Activated B cell treated with CpG ODN at 0.5 μM for 24 hours (primary cell): Measurements from ENCODE around the gene VWA1. TPM values are rescaled to one million over a fixed set of nuclear protein-coding genes. Genes with fewer than 3 reads are reported as not detected.

Experiments used
- ATAC-seq: fragments of 200-7000 bp; cut with Tn5 transposase; one replicate; pipeline ENCODE4 v1.10.0; 2021; ENCODE audit warnings: low read depth, mild to moderate bottlenecking, moderate library complexity
- CTCF ChIA-PET: fragments of 350-600 bp; sonication (Branson Sonifier 250); formaldehyde crosslinking; loops from one replicate; lab custom pipeline; 2021; ENCODE audit warnings: antibody characterized with exemption; lab: Charles Lee
- POLR2A ChIA-PET: fragments of 350-600 bp; sonication (Branson Sonifier 250); formaldehyde crosslinking; loops from one replicate; lab custom pipeline; 2021; ENCODE audit warnings: antibody characterized with exemption; lab: Charles Lee
- DNase-seq: peaks from one replicate; pipeline ENCODE4 v3.0.0; 2022
- H3K27ac Mint-ChIP-seq: one replicate; pipeline ENCODE4 v1.8.0; 2020; ENCODE audit warnings: mixed read lengths
- H3K27me3 Mint-ChIP-seq: one replicate; pipeline ENCODE4 v1.8.0; 2021; ENCODE audit warnings: mixed read lengths
- H3K36me3 Mint-ChIP-seq: one replicate; pipeline ENCODE4 v1.8.0; 2021; ENCODE audit warnings: low read depth, mixed read lengths
- H3K4me1 Mint-ChIP-seq: one replicate; pipeline ENCODE4 v1.8.0; 2021; ENCODE audit warnings: mixed read lengths
- H3K4me3 Mint-ChIP-seq: one replicate; pipeline ENCODE4 v1.8.0; 2020; ENCODE audit warnings: mild to moderate bottlenecking, mixed read lengths
- H3K9me3 Mint-ChIP-seq: one replicate; pipeline ENCODE4 v1.8.0; 2020; ENCODE audit warnings: mixed read lengths
- intact Hi-C: fragments of 100-400 bp; cut with micrococcal nuclease; formaldehyde crosslinking; loops from one replicate; pipeline ENCODE4 v1.15.1; 2024
- total RNA-seq: library from RNA; stranded (reverse); gene quantifications from 2 replicates; pipeline ENCODE4 v1.2.3, GENCODE V29; 2022
- TF ChIP-seq, protein P1 (sequence below): fragments of 200-600 bp; IDR thresholded peaks from one replicate; pipeline ENCODE4 v1.8.0; 2022; ENCODE audit warnings: antibody characterized with exemption, mild to moderate bottlenecking

VWA1 gene
- total RNA-seq, 1 donor from 2014 or later, result not detected

DNA sequence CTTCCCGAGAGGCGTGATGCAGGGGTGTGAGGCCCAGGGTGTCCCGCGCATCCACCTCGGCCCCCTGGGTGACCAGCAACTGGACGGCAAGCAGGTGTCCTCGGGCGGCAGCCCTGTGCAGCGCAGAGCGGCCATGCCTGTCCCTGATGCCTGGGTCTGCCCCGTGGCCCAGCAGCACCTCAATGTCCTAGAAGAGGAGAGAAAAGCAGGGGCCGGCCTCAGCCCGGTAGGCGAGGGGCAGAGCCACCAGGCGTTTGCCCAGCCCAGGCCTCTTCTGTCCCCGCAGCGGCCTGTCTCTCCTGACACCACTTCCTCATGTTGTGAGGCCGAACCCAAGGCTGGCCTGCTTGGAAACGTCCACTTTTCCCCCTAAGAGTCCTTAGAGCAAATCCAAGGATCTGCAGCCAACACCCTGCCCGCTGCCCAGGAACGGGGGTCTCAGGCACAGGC lies 16.1 kb upstream of the VWA1 start:
- no peak for ATAC-seq
- Mint-ChIP-seq H3K36me3 (no peaks in the 10 kb centered on the region), H3K4me3 (no peak overlapping the region), H3K4me1 (peaks cover 1% of the 10 kb centered on the region), H3K27me3 (peaks cover 9% of the 10 kb centered on the region), H3K9me3 (no peaks in the 10 kb centered on the region), H3K27ac (no peak overlapping the region)
- ChIA-PET POLR2A (no interaction called here), CTCF (no interaction called here)
- intact Hi-C loops, result no loop called here
- TF ChIP-seq, protein P1, sequence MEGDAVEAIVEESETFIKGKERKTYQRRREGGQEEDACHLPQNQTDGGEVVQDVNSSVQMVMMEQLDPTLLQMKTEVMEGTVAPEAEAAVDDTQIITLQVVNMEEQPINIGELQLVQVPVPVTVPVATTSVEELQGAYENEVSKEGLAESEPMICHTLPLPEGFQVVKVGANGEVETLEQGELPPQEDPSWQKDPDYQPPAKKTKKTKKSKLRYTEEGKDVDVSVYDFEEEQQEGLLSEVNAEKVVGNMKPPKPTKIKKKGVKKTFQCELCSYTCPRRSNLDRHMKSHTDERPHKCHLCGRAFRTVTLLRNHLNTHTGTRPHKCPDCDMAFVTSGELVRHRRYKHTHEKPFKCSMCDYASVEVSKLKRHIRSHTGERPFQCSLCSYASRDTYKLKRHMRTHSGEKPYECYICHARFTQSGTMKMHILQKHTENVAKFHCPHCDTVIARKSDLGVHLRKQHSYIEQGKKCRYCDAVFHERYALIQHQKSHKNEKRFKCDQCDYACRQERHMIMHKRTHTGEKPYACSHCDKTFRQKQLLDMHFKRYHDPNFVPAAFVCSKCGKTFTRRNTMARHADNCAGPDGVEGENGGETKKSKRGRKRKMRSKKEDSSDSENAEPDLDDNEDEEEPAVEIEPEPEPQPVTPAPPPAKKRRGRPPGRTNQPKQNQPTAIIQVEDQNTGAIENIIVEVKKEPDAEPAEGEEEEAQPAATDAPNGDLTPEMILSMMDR, result no peak
- DNase-seq, result no peak

DNA sequence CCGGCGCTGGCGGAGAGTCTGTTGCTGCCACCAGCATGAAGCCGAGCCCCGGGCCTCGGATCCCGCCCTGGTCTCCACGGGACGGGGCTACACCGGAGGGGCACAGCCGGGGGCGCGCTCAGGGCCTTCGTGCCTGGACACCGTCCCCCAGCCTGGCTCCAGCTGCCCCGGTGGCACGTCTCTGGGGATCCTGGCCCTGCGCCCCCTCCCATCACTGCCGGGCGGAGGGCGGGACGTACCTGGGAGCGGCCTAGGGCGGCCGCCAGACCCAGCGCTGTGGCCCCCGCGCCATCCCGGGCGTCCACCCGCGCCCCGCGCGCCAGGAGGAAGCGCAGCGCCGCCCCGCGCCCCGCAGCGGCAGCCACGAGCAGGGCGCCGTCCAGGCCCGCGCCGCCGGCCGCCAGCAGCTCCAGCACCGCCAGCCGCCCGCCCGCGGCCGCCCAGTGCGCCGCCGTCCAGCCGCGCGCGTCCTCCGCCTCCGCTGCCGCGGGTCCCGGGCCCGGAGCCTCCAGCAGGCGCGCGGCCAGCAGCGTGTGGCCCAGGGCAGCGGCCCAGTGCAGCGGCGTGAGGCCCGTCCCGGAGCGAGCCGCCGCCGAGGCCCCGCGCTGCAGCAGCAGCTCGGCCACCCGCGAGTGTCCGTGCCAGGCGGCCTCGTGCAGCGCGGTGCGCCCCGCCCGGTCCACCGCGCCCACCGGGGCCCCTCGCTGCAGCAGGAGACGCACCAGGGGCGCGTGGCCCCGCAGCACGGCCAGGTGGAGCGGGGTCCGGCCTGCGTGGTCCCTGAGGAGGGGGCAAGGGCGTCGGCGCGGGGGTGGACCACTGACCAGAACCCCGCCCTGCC lies 15.5 kb upstream of the VWA1 start:
- no peak overlapping the region for H3K4me3 Mint-ChIP-seq
- ATAC-seq (peak; percentile 42), DNase-seq (no peak)
- H3K27ac Mint-ChIP-seq, result no peak overlapping the region
- CTCF ChIA-PET, result no interaction called here
- POLR2A ChIA-PET, result no interaction called here
- no peaks in the 10 kb centered on the region for H3K9me3 Mint-ChIP-seq
- intact Hi-C loops, result no loop called here
- no peaks in the 10 kb centered on the region for H3K36me3 Mint-ChIP-seq
- peaks cover 12% of the 10 kb centered on the region for H3K27me3 Mint-ChIP-seq
- TF ChIP-seq, protein P1, result no peak
- peaks cover 1% of the 10 kb centered on the region for H3K4me1 Mint-ChIP-seq

DNA sequence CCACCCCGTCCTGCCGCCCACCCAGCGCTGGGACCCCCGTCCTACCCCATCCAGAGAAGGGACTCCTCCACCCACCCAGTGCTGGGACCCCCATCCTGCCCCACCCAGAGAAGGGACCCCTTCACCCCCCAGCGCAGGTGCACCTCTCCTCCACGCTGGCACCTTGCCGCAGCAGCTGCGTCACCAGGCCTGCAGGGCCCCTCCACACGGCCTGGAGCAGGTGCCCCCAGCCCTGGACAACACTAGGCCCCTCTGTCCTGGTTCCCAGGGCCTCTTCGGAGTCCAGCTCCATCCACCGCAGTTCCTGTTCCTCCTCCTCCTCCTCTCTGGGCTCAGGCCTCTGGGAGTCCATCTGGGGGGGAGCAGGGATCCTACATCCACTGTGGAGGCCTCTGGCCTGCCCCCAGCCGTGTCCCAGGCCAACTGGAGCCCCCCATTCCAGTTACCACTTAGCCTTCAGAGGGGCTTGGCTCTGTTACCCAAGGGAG lies 14.8 kb upstream of the VWA1 start:
- DNase-seq, result no peak
- peaks cover 12% of the 10 kb centered on the region for H3K27me3 Mint-ChIP-seq
- H3K4me3 Mint-ChIP-seq, result no peak overlapping the region
- no peak overlapping the region for H3K27ac Mint-ChIP-seq
- ChIA-PET CTCF (no interaction called here), POLR2A (no interaction called here)
- TF ChIP-seq, protein P1, result no peak
- no peaks in the 10 kb centered on the region for H3K36me3 Mint-ChIP-seq
- no peaks in the 10 kb centered on the region for H3K9me3 Mint-ChIP-seq
- H3K4me1 Mint-ChIP-seq, result peaks cover 1% of the 10 kb centered on the region
- intact Hi-C loops, result no loop called here
- ATAC-seq, result no peak

DNA sequence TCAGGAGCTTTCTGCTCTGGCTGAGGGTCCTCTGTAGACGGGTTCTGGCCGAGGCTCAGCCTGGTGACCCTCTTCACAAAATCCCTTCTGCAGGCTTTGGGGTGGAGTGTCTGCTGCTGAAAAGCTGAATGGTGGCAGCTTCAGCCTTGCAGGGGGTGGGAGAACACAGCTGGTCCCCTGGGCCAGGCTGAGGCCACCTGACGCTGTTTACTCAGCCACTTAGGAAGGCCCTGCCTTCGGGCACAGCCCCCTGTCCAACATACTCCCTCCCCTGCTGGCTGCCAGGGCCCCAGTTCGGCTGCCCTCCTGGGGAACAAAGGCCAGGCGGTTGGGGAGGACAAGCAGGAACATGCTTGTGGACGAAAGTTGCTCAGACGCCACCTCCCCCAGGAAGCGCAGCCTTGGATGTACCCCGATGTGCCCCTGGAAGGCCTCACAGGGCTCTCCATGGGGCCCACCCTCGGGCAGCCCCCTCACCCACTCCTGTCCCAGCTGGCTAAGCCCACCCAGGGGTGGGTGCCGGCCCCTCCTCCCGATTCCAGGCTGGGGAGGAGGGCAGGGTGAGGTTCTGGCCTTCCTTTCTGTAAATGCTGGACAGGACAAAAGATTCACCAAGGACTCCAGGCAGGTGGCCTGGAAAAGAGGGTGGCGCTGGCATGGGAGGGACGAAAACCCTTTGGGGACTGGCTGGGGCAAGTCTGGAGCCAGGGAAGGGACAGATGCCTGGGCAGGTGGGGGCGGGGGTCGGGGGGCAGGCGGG lies 14.2 kb upstream of the VWA1 start, which contains the start of gene ANKRD65:
ANKRD65 (minus strand) TSS at position 130 of the 760 bp plus-strand sequence. CDS start 271 bp downstream, outside the sequence.
- POLR2A ChIA-PET, result no interaction called here
- no peak within 1 kb of the TSS for H3K4me3 Mint-ChIP-seq

More for the DNA sequence above, 14.2 kb upstream of the VWA1 start, which contains the start of gene ANKRD65:
- peaks cover 13% of the 10 kb centered on the region for H3K27me3 Mint-ChIP-seq
- TF ChIP-seq, protein P1, result no peak
- H3K36me3 Mint-ChIP-seq, result no peaks in the 10 kb centered on the region
- H3K4me1 Mint-ChIP-seq, result peaks cover 1% of the 10 kb centered on the region
- DNase-seq (no peak), ATAC-seq (no peak)
- CTCF ChIA-PET, result no interaction called here
- no peaks in the 10 kb centered on the region for H3K9me3 Mint-ChIP-seq
- H3K27ac Mint-ChIP-seq, result no peak within 1 kb of the TSS
- intact Hi-C loops, result no loop called here
